Panc1 (cell line): ENCODE measurements around the gene B3GNT3. TPM values are rescaled to one million over a fixed set of nuclear protein-coding genes. Genes with fewer than 3 reads are reported as not detected.

Experiments
- ATAC-seq: fragments of 200-7000 bp; cut with Tn5 transposase; 2 replicates; pipeline ENCODE4 v1.9.1; 2020; ENCODE audit warnings: mild to moderate bottlenecking, moderate library complexity
- Bru-seq: library from RNA; stranded (reverse); fragments of 400-500 nt; gene quantifications from one replicate; lab custom pipeline; 2021; lab: Mats Ljungman, UMichigan
- BruChase-seq, 2 experiments: library from RNA; stranded (reverse); fragments of 400-500 nt; gene quantifications; one replicate each; lab custom pipeline; 2021; lab: Mats Ljungman, UMichigan
- BruUV-seq: library from RNA; stranded (reverse); fragments of 400-500 nt; replicated peaks from 2 replicates; lab custom pipeline; 2021; lab: Mats Ljungman, UMichigan
- CTCF ChIA-PET: fragments of 300-600 bp; sonication (Branson Sonifier 250); formaldehyde crosslinking; loops from one replicate; lab custom pipeline; 2022; ENCODE audit warnings: antibody characterized with exemption; lab: Charles Lee
- POLR2A ChIA-PET: fragments of 300-600 bp; sonication (Branson Sonifier 250); formaldehyde crosslinking; loops from one replicate; lab custom pipeline; 2022; ENCODE audit warnings: antibody characterized with exemption; lab: Charles Lee
- DNase-seq: peaks from one replicate; pipeline ENCODE4 v3.0.0-alpha.2; 2010; ENCODE audit warnings: low read depth, low spot score
- H3K27ac ChIP-seq: 2 replicates; pipeline ENCODE4 v1.5.1; 2011; ENCODE audit warnings: mild to moderate bottlenecking, low read length, inconsistent platforms
- H3K27me3 ChIP-seq: fragments of 200-500 bp; sonication (Bioruptor generic); 2 replicates; pipeline ENCODE4 v1.6.0; 2014; ENCODE audit warnings: low read length, inconsistent platforms; ENCODE audit not compliant: control insufficient read depth, insufficient read depth
- H3K36me3 ChIP-seq: fragments of 200-500 bp; sonication (Bioruptor generic); 2 replicates; pipeline ENCODE4 v1.5.1; 2014; ENCODE audit warnings: inconsistent platforms, mild to moderate bottlenecking, low read length, moderate library complexity; ENCODE audit not compliant: control insufficient read depth, insufficient read depth
- H3K4me1 ChIP-seq: 2 replicates; pipeline ENCODE4 v1.5.1; 2011; ENCODE audit warnings: inconsistent platforms, mild to moderate bottlenecking, low read length, moderate library complexity; ENCODE audit not compliant: control insufficient read depth, insufficient read depth
- H3K4me3 ChIP-seq, 2 experiments: 2 replicates each; pipeline ENCODE4 v1.5.1; 2011 to 2012; ENCODE audit warnings: low read depth in 2 of 2, low read length in 2 of 2, mild to moderate bottlenecking in 2 of 2, inconsistent platforms in 1 of 2, moderate library complexity in 1 of 2
- H3K9me3 ChIP-seq: fragments of 200-500 bp; sonication (Bioruptor generic); 2 replicates; pipeline ENCODE4 v1.5.1; 2014; ENCODE audit warnings: low read depth, mild to moderate bottlenecking, inconsistent platforms, low read length, moderate library complexity; ENCODE audit not compliant: control insufficient read depth, insufficient read depth
- CTCF ChIP-seq: fragments of 450-650 bp; IDR thresholded peaks from 2 replicates; pipeline ENCODE4 v1.5.1; 2017; ENCODE audit warnings: mild to moderate bottlenecking
- POLR2AphosphoS5 ChIP-seq: IDR thresholded peaks from 2 replicates; pipeline ENCODE4 v1.6.1; 2012; ENCODE audit warnings: mild to moderate bottlenecking, low read depth, low read length, moderate library complexity
- SIN3A ChIP-seq: IDR thresholded peaks from 2 replicates; pipeline ENCODE4 v1.6.1; 2012; ENCODE audit warnings: low read depth, mild to moderate bottlenecking, low read length, moderate library complexity, borderline replicate concordance; ENCODE audit not compliant: insufficient read depth
- TCF7L2 ChIP-seq: IDR thresholded peaks from 2 replicates; pipeline ENCODE4 v1.6.1; 2011; ENCODE audit warnings: mild to moderate bottlenecking, low read depth, low read length, inconsistent platforms
- in situ Hi-C: cut with HindIII; loops from 2 replicates; pipeline ENCODE4 v1.10.0; 2016; ENCODE audit warnings: low sequenced_read_pairs, low pct_unique_long_range_greater_than_20kb
- intact Hi-C: fragments of 100-400 bp; cut with micrococcal nuclease; formaldehyde crosslinking; loops from one replicate; pipeline ENCODE4 v1.10.0; 2022; ENCODE audit not compliant: unreplicated experiment
- long read RNA-seq: library from polyadenylated mRNA; unstranded; transcript quantifications from one replicate; pipeline ENCODE4 v2.0.0, GENCODE V29; 2021; ENCODE audit not compliant: unreplicated experiment
- polyA plus RNA-seq: library from polyadenylated mRNA; unstranded; fragments of >200 nt; gene quantifications from one replicate; pipeline ENCODE4 v1.2.1, GENCODE V29; 2012; ENCODE audit warnings: missing spikeins; ENCODE audit not compliant: insufficient read length
- total RNA-seq: library from RNA; stranded (reverse); gene quantifications from one replicate; pipeline ENCODE4 v1.2.1, GENCODE V29; 2021; ENCODE audit not compliant: unreplicated experiment
- TF ChIP-seq, protein P1 (sequence below), 2 experiments: IDR thresholded peaks; 2 replicates each; pipeline ENCODE4 v1.6.1; 2011 to 2012; ENCODE audit warnings: low read depth in 2 of 2, control low read depth in 1 of 2, low read length in 1 of 2, mild to moderate bottlenecking in 1 of 2, moderate library complexity in 1 of 2; ENCODE audit not compliant: insufficient read depth in 1 of 2

B3GNT3 gene, protein sequence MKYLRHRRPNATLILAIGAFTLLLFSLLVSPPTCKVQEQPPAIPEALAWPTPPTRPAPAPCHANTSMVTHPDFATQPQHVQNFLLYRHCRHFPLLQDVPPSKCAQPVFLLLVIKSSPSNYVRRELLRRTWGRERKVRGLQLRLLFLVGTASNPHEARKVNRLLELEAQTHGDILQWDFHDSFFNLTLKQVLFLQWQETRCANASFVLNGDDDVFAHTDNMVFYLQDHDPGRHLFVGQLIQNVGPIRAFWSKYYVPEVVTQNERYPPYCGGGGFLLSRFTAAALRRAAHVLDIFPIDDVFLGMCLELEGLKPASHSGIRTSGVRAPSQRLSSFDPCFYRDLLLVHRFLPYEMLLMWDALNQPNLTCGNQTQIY
- total RNA-seq (0.67 TPM), Bru-seq, nascent RNA (percentile 18 among the genes with signal in this experiment), BruChase-seq, experiment 1, labeled RNA remaining after a 2-hour chase (percentile 19 among the genes with signal in this experiment), BruChase-seq, experiment 2, labeled RNA remaining after a 6-hour chase (percentile 16 among the genes with signal in this experiment)
- 0.23 TPM for polyA plus RNA-seq
- long read RNA-seq, partial matches to known transcripts, result 0 of 1 reads
- long read RNA-seq, other reads (novel, unspliced or antisense), result 1 of 1 reads

- Histone ChIP-seq H3K4me1 (0 out of 2 replicates have a peak, but pooled peaks cover 2% of the 10 kb centered on the region), H3K9me3 (no peaks in the 10 kb centered on the region), H3K27ac (no peak within 1 kb of the TSS), H3K4me3 (peak within 1 kb of the TSS; percentile 41 to 60), H3K36me3 (no peaks in the 10 kb centered on the region; the same call in 1 of the 2 replicates), H3K27me3 (no peaks in the 10 kb centered on the region)
- ATAC-seq (peak; percentile 59), DNase-seq (no peak)
- intact Hi-C loops (no loop called here), in situ Hi-C loops (no loop called here)
- TF ChIP-seq, protein P1, sequence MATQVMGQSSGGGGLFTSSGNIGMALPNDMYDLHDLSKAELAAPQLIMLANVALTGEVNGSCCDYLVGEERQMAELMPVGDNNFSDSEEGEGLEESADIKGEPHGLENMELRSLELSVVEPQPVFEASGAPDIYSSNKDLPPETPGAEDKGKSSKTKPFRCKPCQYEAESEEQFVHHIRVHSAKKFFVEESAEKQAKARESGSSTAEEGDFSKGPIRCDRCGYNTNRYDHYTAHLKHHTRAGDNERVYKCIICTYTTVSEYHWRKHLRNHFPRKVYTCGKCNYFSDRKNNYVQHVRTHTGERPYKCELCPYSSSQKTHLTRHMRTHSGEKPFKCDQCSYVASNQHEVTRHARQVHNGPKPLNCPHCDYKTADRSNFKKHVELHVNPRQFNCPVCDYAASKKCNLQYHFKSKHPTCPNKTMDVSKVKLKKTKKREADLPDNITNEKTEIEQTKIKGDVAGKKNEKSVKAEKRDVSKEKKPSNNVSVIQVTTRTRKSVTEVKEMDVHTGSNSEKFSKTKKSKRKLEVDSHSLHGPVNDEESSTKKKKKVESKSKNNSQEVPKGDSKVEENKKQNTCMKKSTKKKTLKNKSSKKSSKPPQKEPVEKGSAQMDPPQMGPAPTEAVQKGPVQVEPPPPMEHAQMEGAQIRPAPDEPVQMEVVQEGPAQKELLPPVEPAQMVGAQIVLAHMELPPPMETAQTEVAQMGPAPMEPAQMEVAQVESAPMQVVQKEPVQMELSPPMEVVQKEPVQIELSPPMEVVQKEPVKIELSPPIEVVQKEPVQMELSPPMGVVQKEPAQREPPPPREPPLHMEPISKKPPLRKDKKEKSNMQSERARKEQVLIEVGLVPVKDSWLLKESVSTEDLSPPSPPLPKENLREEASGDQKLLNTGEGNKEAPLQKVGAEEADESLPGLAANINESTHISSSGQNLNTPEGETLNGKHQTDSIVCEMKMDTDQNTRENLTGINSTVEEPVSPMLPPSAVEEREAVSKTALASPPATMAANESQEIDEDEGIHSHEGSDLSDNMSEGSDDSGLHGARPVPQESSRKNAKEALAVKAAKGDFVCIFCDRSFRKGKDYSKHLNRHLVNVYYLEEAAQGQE (IDR thresholded peaks at IDR 0.05; ENCODE audit: insufficient read depth in 1 of 2, low read depth in 2 of 2, low read length in 1 of 2), result no peak
- no peak for TF ChIP-seq TCF7L2
- no peak for TF ChIP-seq POLR2AphosphoS5
- no peak for TF ChIP-seq CTCF
- TF ChIP-seq SIN3A, result no peak
- ChIA-PET CTCF (no interaction called here), POLR2A (no interaction called here)
- no TSS peak for BruUV-seq
Observed at GRCh38 chr19:17794731-17795494, at the start of gene B3GNT3. B3GNT3 (plus strand) TSS chr19:17795138; CDS start chr19:17807808, 12,670 bp downstream.

DNA sequence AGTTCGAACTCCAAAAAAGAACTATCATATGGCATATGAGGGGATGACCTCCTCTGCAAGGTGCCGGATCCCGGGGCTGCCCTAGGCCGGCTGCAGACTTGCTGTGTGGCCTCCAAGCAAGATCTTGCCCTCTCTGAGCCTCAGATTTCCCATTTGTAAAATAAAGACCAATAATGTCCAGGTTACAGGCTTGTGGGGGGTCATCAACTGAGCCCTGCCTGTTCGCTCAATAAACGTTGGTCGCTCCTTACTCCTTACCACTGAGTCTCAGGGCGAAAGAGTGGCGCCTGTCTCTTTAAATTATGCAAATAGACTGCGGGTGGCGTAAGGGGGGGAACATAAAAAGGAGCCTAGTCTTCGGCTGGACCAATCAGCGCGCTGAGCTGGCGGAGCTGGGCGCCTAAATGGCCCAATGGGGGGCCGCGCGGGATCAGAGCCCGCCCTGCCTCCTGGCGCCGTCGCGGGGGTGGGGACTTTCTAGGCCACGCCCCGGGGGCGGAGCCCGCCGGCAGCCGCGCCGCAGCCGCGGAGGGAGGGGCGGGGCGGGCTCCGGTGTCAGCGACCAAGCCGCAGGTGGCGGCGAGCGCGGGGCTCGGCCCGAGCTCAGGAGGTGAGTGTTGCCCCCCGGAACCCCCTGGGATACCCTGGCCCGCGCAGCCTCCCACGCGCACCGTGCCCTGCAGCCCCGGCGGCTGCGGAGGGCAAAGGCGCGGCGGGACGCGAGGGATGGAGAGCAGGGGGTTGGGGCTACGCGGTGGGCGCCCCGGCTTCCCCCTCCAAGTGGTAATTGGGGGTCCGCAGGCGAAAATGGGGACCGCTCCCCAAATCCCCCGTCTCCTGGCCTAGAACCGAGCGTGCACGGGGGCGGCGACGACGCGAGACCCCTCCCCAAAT lies 47.5 kb upstream of the B3GNT3 start:
- Histone ChIP-seq H3K27ac (no peak overlapping the region), H3K27me3 (no peaks in the 10 kb centered on the region), H3K4me1 (no peaks in the 10 kb centered on the region), H3K4me3 (peak overlapping the region; percentile 45 to 52), H3K36me3 (no peaks in the 10 kb centered on the region), H3K9me3 (no peaks in the 10 kb centered on the region)
- in situ Hi-C loops (no loop called here), intact Hi-C loops (no loop called here)
- ChIA-PET CTCF (interaction anchor here (0.6 kb wide), 1 partner anchor 55 kb away, joined by 3 read pairs; no protein-coding TSS in a partner anchor), POLR2A (no interaction called here)
- TF ChIP-seq, protein P1 (IDR thresholded peaks at IDR 0.05; ENCODE audit: insufficient read depth in 1 of 2, low read depth in 2 of 2, low read length in 1 of 2), result no peak
- peak; percentile 49; the same call in 1 of the 2 replicates for TF ChIP-seq TCF7L2
- ATAC-seq (peak; percentile 99), DNase-seq (no peak)
- no TSS peak for BruUV-seq
